ENCODE measurements around the gene PTK7.
A peak's percentile ranks its signal among the peaks of the same experiment; 100 is the strongest.
"Not testable (repeated sequence)": the region's sequence is repeated elsewhere in the genome, so short reads cannot be mapped to it uniquely, and the experiment has no call there.

Gene PTK7

GRCh38 chr6:43129434-43130194 lies 53.5 kb downstream of the PTK7 start:
- TF ChIP-seq CTCF (IDR thresholded peaks at IDR 0.05; ENCODE audit: borderline replicate concordance, extremely low read depth, low read length, poor library complexity, severe bottlenecking) (peak; percentile 47), EZH2 (IDR thresholded peaks at IDR 0.05; ENCODE audit: borderline replicate concordance, low read depth, low read length, severe bottlenecking) (no peak)
- Histone ChIP-seq H3K79me2 (ENCODE audit: insufficient read depth, low read length) (peaks cover 20% of the 10 kb centered on the region), H3K27me3 (ENCODE audit: insufficient read depth, low read length, poor library complexity) (no peaks in the 10 kb centered on the region), H3K27ac (ENCODE audit: low read length) (no peak overlapping the region), H3K4me2 (ENCODE audit: insufficient read depth, low read length) (no peak overlapping the region), H3K36me3 (ENCODE audit: insufficient read depth, low read length) (peaks cover 33% of the 10 kb centered on the region), H3K4me1 (ENCODE audit: insufficient read depth, low read length) (no peaks in the 10 kb centered on the region), H3K4me3 (ENCODE audit: low read depth in 1 of 2, low read length in 2 of 2) (no peak overlapping the region), H3K9ac (ENCODE audit: low read depth, low read length) (no peak overlapping the region), H3K9me3 (ENCODE audit: insufficient read depth, low read length, severe bottlenecking) (no peaks in the 10 kb centered on the region), H4K20me1 (ENCODE audit: insufficient read depth, low read length) (peaks cover 28% of the 10 kb centered on the region), H2AFZ (ENCODE audit: low read depth, low read length) (no peak overlapping the region)
- ATAC-seq (ENCODE audit: insufficient read depth, low read depth) (peak; percentile 73; the same call in 2 of the 3 replicates), DNase-seq (peak; percentile 21)

GRCh38 chr6:43130429-43130828 lies 54.3 kb downstream of the PTK7 start:
- Histone ChIP-seq H3K27ac (ENCODE audit: low read length) (no peak overlapping the region), H3K4me2 (ENCODE audit: insufficient read depth, low read length) (no peak overlapping the region), H3K4me1 (ENCODE audit: insufficient read depth, low read length) (no peaks in the 10 kb centered on the region), H3K9me3 (ENCODE audit: insufficient read depth, low read length, severe bottlenecking) (no peaks in the 10 kb centered on the region), H4K20me1 (ENCODE audit: insufficient read depth, low read length) (peaks cover 21% of the 10 kb centered on the region), H2AFZ (ENCODE audit: low read depth, low read length) (no peak overlapping the region), H3K4me3 (ENCODE audit: low read depth in 1 of 2, low read length in 2 of 2) (no peak overlapping the region), H3K9ac (ENCODE audit: low read depth, low read length) (no peak overlapping the region), H3K27me3 (ENCODE audit: insufficient read depth, low read length, poor library complexity) (no peaks in the 10 kb centered on the region), H3K79me2 (ENCODE audit: insufficient read depth, low read length) (peaks cover 15% of the 10 kb centered on the region), H3K36me3 (ENCODE audit: insufficient read depth, low read length) (peaks cover 33% of the 10 kb centered on the region)
- no peak for TF ChIP-seq EZH2 (IDR thresholded peaks at IDR 0.05; ENCODE audit: borderline replicate concordance, low read depth, low read length, severe bottlenecking)
- TF ChIP-seq CTCF (IDR thresholded peaks at IDR 0.05; ENCODE audit: borderline replicate concordance, extremely low read depth, low read length, poor library complexity, severe bottlenecking): no peak
- ATAC-seq (ENCODE audit: insufficient read depth, low read depth): no peak
- no peak for DNase-seq

- H3K27ac ChIP-seq (ENCODE audit: low read length); H3K9ac ChIP-seq (ENCODE audit: low read depth, low read length); H3K4me3 ChIP-seq (ENCODE audit: low read depth in 1 of 2, low read length in 2 of 2); H3K4me2 ChIP-seq (ENCODE audit: insufficient read depth, low read length); H3K27me3 ChIP-seq (ENCODE audit: insufficient read depth, low read length, poor library complexity); DNase-seq; ATAC-seq (ENCODE audit: insufficient read depth, low read depth); H3K4me1 ChIP-seq (ENCODE audit: insufficient read depth, low read length); H3K79me2 ChIP-seq (ENCODE audit: insufficient read depth, low read length); H3K9me3 ChIP-seq (ENCODE audit: insufficient read depth, low read length, severe bottlenecking); H2AFZ ChIP-seq (ENCODE audit: low read depth, low read length): not testable (repeated sequence)
- H3K36me3 ChIP-seq (ENCODE audit: insufficient read depth, low read length): peaks cover 35% of the 10 kb centered on the region
- peaks cover 16% of the 10 kb centered on the region for H4K20me1 ChIP-seq (ENCODE audit: insufficient read depth, low read length)
These were observed 55.3 kb downstream of the PTK7 start for GRCh38 chr6:43131379-43131778.

- H3K4me2 ChIP-seq (ENCODE audit: insufficient read depth, low read length): no peak overlapping the region
- no peaks in the 10 kb centered on the region for H3K79me2 ChIP-seq (ENCODE audit: insufficient read depth, low read length)
- no peak overlapping the region for H3K4me3 ChIP-seq (ENCODE audit: low read depth in 1 of 2, low read length in 2 of 2)
- peaks cover 21% of the 10 kb centered on the region for H3K4me1 ChIP-seq (ENCODE audit: insufficient read depth, low read length)
- H3K9me3 ChIP-seq (ENCODE audit: insufficient read depth, low read length, severe bottlenecking): no peaks in the 10 kb centered on the region
- DNase-seq (no peak), ATAC-seq (ENCODE audit: insufficient read depth, low read depth) (no peak)
- H2AFZ ChIP-seq (ENCODE audit: low read depth, low read length): no peak overlapping the region
- H3K27ac ChIP-seq (ENCODE audit: low read length): no peak overlapping the region
- TF ChIP-seq CTCF (IDR thresholded peaks at IDR 0.05; ENCODE audit: borderline replicate concordance, extremely low read depth, low read length, poor library complexity, severe bottlenecking) (no peak), EZH2 (IDR thresholded peaks at IDR 0.05; ENCODE audit: borderline replicate concordance, low read depth, low read length, severe bottlenecking) (no peak)
- no peaks in the 10 kb centered on the region for H4K20me1 ChIP-seq (ENCODE audit: insufficient read depth, low read length)
- no peaks in the 10 kb centered on the region for H3K27me3 ChIP-seq (ENCODE audit: insufficient read depth, low read length, poor library complexity)
- H3K36me3 ChIP-seq (ENCODE audit: insufficient read depth, low read length): peaks cover 16% of the 10 kb centered on the region
- no peak overlapping the region for H3K9ac ChIP-seq (ENCODE audit: low read depth, low read length)
These were observed 62.2 kb downstream of the PTK7 start for GRCh38 chr6:43138267-43138666.

- not testable (repeated sequence) for H4K20me1 ChIP-seq (ENCODE audit: insufficient read depth, low read length); H3K27ac ChIP-seq (ENCODE audit: low read length); H3K4me3 ChIP-seq (ENCODE audit: low read depth in 1 of 2, low read length in 2 of 2); H3K9ac ChIP-seq (ENCODE audit: low read depth, low read length); ATAC-seq (ENCODE audit: insufficient read depth, low read depth); H2AFZ ChIP-seq (ENCODE audit: low read depth, low read length); H3K27me3 ChIP-seq (ENCODE audit: insufficient read depth, low read length, poor library complexity); H3K4me2 ChIP-seq (ENCODE audit: insufficient read depth, low read length); H3K9me3 ChIP-seq (ENCODE audit: insufficient read depth, low read length, severe bottlenecking); DNase-seq; H3K79me2 ChIP-seq (ENCODE audit: insufficient read depth, low read length)
- Histone ChIP-seq H3K4me1 (ENCODE audit: insufficient read depth, low read length) (peaks cover 31% of the 10 kb centered on the region), H3K36me3 (ENCODE audit: insufficient read depth, low read length) (peaks cover 22% of the 10 kb centered on the region)
These were observed 63.9 kb downstream of the PTK7 start for GRCh38 chr6:43139973-43140372.

Data from DND-41 (cell line).